H1 (cell line): Measurements from ENCODE around the gene LRBA. TPM values are rescaled to one million over a fixed set of nuclear protein-coding genes. Genes with fewer than 3 reads are reported as not detected.
A peak's percentile ranks its signal among the peaks of the same experiment; 100 is the strongest.

Experiments used
- CTCF ChIA-PET: fragments of 300-600 bp; sonication (Branson Sonifier 250); formaldehyde crosslinking; loops from one replicate; lab custom pipeline; 2021; ENCODE audit not compliant: partially characterized antibody; lab: Charles Lee
- POLR2A ChIA-PET: fragments of 300-600 bp; sonication (Branson Sonifier 250); formaldehyde crosslinking; loops from one replicate; lab custom pipeline; 2021; ENCODE audit warnings: inconsistent platforms; ENCODE audit not compliant: partially characterized antibody; lab: Charles Lee
- DNase-seq, 2 experiments: peaks; one replicate each; pipeline versions ENCODE4 v3.0.0 to v3.0.0-alpha.2; 2010 to 2022; ENCODE audit warnings: low spot score in 2 of 2, low read depth in 1 of 2, mixed read lengths in 1 of 2
- FAIRE-seq: peaks from 2 replicates; lab custom pipeline; 2011; peaks lifted over from hg19 to GRCh38; lab: Jason Lieb, UNC
- H2AFZ ChIP-seq: 2 replicates; pipeline ENCODE4 v1.8.1; 2012; ENCODE audit warnings: low read length, inconsistent platforms
- H2AK5ac ChIP-seq: 2 replicates; pipeline ENCODE4 v1.6.1; 2013; ENCODE audit warnings: low read depth, low read length
- H2BK120ac ChIP-seq: replicated peaks from 2 replicates; pipeline ENCODE3; 2013; ENCODE audit warnings: low read depth, low read length, inconsistent platforms
- H2BK12ac ChIP-seq: 2 replicates; pipeline ENCODE4 v1.6.1; 2013; ENCODE audit warnings: low read depth, low read length
- H2BK15ac ChIP-seq: 2 replicates; pipeline ENCODE4 v1.6.1; 2013; ENCODE audit warnings: low read length
- H2BK20ac ChIP-seq: 2 replicates; pipeline ENCODE4 v1.6.1; 2013; ENCODE audit warnings: low read length
- H2BK5ac ChIP-seq: 2 replicates; pipeline ENCODE4 v1.6.1; 2013; ENCODE audit warnings: low read depth, low read length
- H3K14ac ChIP-seq: 2 replicates; pipeline ENCODE4 v1.6.1; 2013; ENCODE audit warnings: inconsistent platforms; ENCODE audit not compliant: insufficient read length
- H3K18ac ChIP-seq: 2 replicates; pipeline ENCODE4 v1.6.1; 2013; ENCODE audit warnings: low read length; ENCODE audit errors: extremely low read depth
- H3K23ac ChIP-seq: 2 replicates; pipeline ENCODE4 v1.6.1; 2013; ENCODE audit warnings: inconsistent platforms; ENCODE audit not compliant: insufficient read length
- H3K23me2 ChIP-seq: 2 replicates; pipeline ENCODE4 v1.6.1; 2013; ENCODE audit warnings: low read depth, low read length
- H3K27ac ChIP-seq: 2 replicates; pipeline ENCODE4 v1.6.1; 2011; ENCODE audit warnings: low read depth, low read length, inconsistent platforms
- H3K27me3 ChIP-seq, 4 experiments: replicated peaks in 1 of 4; 1 replicate in 1 of 4; 2 replicates in 3 of 4; pipeline versions ENCODE4 v1.6.1 to v1.8.1; 2011 to 2013; ENCODE audit warnings: low read length in 3 of 4, mild to moderate bottlenecking in 3 of 4, inconsistent platforms in 2 of 4, mixed read lengths in 2 of 4, moderate library complexity in 1 of 4; ENCODE audit not compliant: control insufficient read depth in 3 of 4, insufficient read depth in 3 of 4; ENCODE audit errors: extremely low read depth in 1 of 4
- H3K36me3 ChIP-seq, 4 experiments: 2 replicates each; pipeline versions ENCODE4 v1.6.1 to v1.8.1; 2011 to 2013; ENCODE audit warnings: mild to moderate bottlenecking in 4 of 4, low read length in 3 of 4, moderate library complexity in 2 of 4, control low read depth in 1 of 4, inconsistent platforms in 1 of 4; ENCODE audit not compliant: insufficient read depth in 4 of 4, control insufficient read depth in 2 of 4
- H3K4ac ChIP-seq: replicated peaks from 2 replicates; pipeline ENCODE3; 2013; ENCODE audit warnings: low read length, low read depth, mixed read lengths, inconsistent platforms; ENCODE audit not compliant: insufficient read length
- H3K4me1 ChIP-seq, 4 experiments: replicated peaks in 1 of 4; 1 replicate in 1 of 4; 2 replicates in 3 of 4; pipeline versions ENCODE4 v1.6.1 to v1.8.1; 2011 to 2013; ENCODE audit warnings: low read length in 3 of 4, inconsistent platforms in 2 of 4, mixed read lengths in 1 of 4; ENCODE audit not compliant: insufficient read depth in 4 of 4, control insufficient read depth in 3 of 4
- H3K4me2 ChIP-seq, 2 experiments: 2 replicates each; pipeline versions ENCODE4 v1.6.1 to v1.8.1; 2011 to 2013; ENCODE audit warnings: low read depth in 2 of 2, low read length in 2 of 2, control low read depth in 1 of 2, inconsistent platforms in 1 of 2, mild to moderate bottlenecking in 1 of 2; ENCODE audit not compliant: insufficient read depth in 1 of 2
- H3K4me3 ChIP-seq, 4 experiments: fragments of 200-600, 300-600 bp in 1 of 4; sonication (generic), shearing (Covaris generic), sonication (Bioruptor Twin) in 1 of 4; 2 replicates each; pipeline versions ENCODE4 v1.5.1 to v1.8.1; 2011 to 2016; ENCODE audit warnings: low read length in 4 of 4, low read depth in 3 of 4, control low read depth in 2 of 4, inconsistent platforms in 2 of 4, mild to moderate bottlenecking in 2 of 4, mixed read lengths in 1 of 4, moderate library complexity in 1 of 4; ENCODE audit not compliant: insufficient read depth in 2 of 4; ENCODE audit errors: extremely low read depth in 1 of 4
- H3K56ac ChIP-seq: replicated peaks from 2 replicates; pipeline ENCODE3; 2013; ENCODE audit warnings: low read depth, mild to moderate bottlenecking, mixed read lengths, low read length, inconsistent platforms; ENCODE audit not compliant: insufficient read length
- H3K79me1 ChIP-seq: 2 replicates; pipeline ENCODE4 v1.6.1; 2013; ENCODE audit warnings: low read depth, low read length, control low read depth
- H3K79me2 ChIP-seq, 2 experiments: 2 replicates each; pipeline versions ENCODE4 v1.6.1 to v1.8.1; 2012 to 2013; ENCODE audit warnings: low read length in 2 of 2, mild to moderate bottlenecking in 2 of 2, inconsistent platforms in 1 of 2; ENCODE audit not compliant: insufficient read depth in 2 of 2, control insufficient read depth in 1 of 2
- H3K9ac ChIP-seq, 4 experiments: replicated peaks in 1 of 4; 1 replicate in 1 of 4; 2 replicates in 3 of 4; pipeline versions ENCODE4 v1.6.1 to v1.8.1; 2011 to 2013; ENCODE audit warnings: low read depth in 3 of 4, low read length in 3 of 4, control low read depth in 2 of 4, mild to moderate bottlenecking in 2 of 4, moderate library complexity in 2 of 4, inconsistent platforms in 1 of 4; ENCODE audit errors: extremely low read depth in 1 of 4
- H3K9me3 ChIP-seq, 2 experiments: 2 replicates each; pipeline versions ENCODE4 v1.6.1 to v1.8.1; 2012 to 2013; ENCODE audit warnings: mild to moderate bottlenecking in 2 of 2, moderate library complexity in 2 of 2, control low read depth in 1 of 2, inconsistent platforms in 1 of 2, low read depth in 1 of 2, low read length in 1 of 2, mixed read lengths in 1 of 2; ENCODE audit not compliant: insufficient read depth in 2 of 2
- H4K20me1 ChIP-seq, 2 experiments: replicated peaks in 1 of 2; 2 replicates each; pipeline versions ENCODE3 to v1.8.1; 2011 to 2013; ENCODE audit warnings: inconsistent platforms in 2 of 2, low read length in 2 of 2, mild to moderate bottlenecking in 1 of 2; ENCODE audit not compliant: insufficient read depth in 2 of 2, control insufficient read depth in 1 of 2
- H4K5ac ChIP-seq: 2 replicates; pipeline ENCODE4 v1.6.1; 2013; ENCODE audit warnings: low read length, low read depth, mixed read lengths, inconsistent platforms; ENCODE audit not compliant: insufficient read length
- H4K8ac ChIP-seq: 2 replicates; pipeline ENCODE4 v1.8.0; 2013; ENCODE audit warnings: mild to moderate bottlenecking, moderate library complexity, low read length, inconsistent platforms; ENCODE audit not compliant: insufficient read depth; ENCODE audit errors: extremely low read depth
- H4K91ac ChIP-seq: replicated peaks from 2 replicates; pipeline ENCODE3; 2013; ENCODE audit warnings: low read length, mixed read lengths, inconsistent platforms; ENCODE audit not compliant: insufficient read length
- ATF2 ChIP-seq: IDR thresholded peaks from 2 replicates; pipeline ENCODE4 v1.6.1; 2012; ENCODE audit warnings: low read length, inconsistent platforms
- EP300 ChIP-seq, 2 experiments: IDR thresholded peaks; 1 replicate in 1 of 2; 2 replicates in 1 of 2; pipeline ENCODE4 v1.6.1; 2011 to 2012; ENCODE audit warnings: low read depth in 2 of 2, low read length in 2 of 2, mild to moderate bottlenecking in 2 of 2, borderline replicate concordance in 1 of 2, inconsistent platforms in 1 of 2, moderate library complexity in 1 of 2
- FOSL1 ChIP-seq: IDR thresholded peaks from 2 replicates; pipeline ENCODE4 v1.6.1; 2011; ENCODE audit warnings: mild to moderate bottlenecking, low read depth, low read length, moderate library complexity; ENCODE audit not compliant: insufficient read depth
- GTF2F1 ChIP-seq: IDR thresholded peaks from 2 replicates; pipeline ENCODE4 v1.6.1; 2012; ENCODE audit warnings: low read depth, low read length, improper control_type of control experiment, borderline replicate concordance
- HDAC2 ChIP-seq, 2 experiments: fragments of 300-600 bp in 1 of 2; sonication (generic) in 1 of 2; IDR thresholded peaks; 2 replicates each; pipeline ENCODE4 v1.6.1; 2011 to 2012; ENCODE audit warnings: low read depth in 2 of 2, low read length in 2 of 2, mild to moderate bottlenecking in 2 of 2, moderate library complexity in 2 of 2, borderline replicate concordance in 1 of 2, inconsistent platforms in 1 of 2
- KDM1A ChIP-seq: fragments of 200-600, 300-600 bp; sonication (generic); IDR thresholded peaks from 2 replicates; pipeline ENCODE4 v1.7.1; 2016; ENCODE audit warnings: mild to moderate bottlenecking, low read length, borderline replicate concordance
- NRF1 ChIP-seq: IDR thresholded peaks from 2 replicates; pipeline ENCODE4 v1.6.1; 2011; ENCODE audit warnings: mild to moderate bottlenecking, low read depth, low read length, improper control_type of control experiment
- SIN3A ChIP-seq, 2 experiments: IDR thresholded peaks in 1 of 2; conservative IDR thresholded peaks in 1 of 2; 2 replicates each; pipeline ENCODE4 v1.6.1; 2011 to 2012; ENCODE audit warnings: low read length in 2 of 2, improper control_type of control experiment in 1 of 2, low read depth in 1 of 2, mild to moderate bottlenecking in 1 of 2
- SIX5 ChIP-seq: IDR thresholded peaks from 2 replicates; pipeline ENCODE4 v1.6.1; 2011; ENCODE audit warnings: mild to moderate bottlenecking, low read depth, low read length
- SUZ12 ChIP-seq: fragments of 200-600 bp; sonication (generic); IDR thresholded peaks from 2 replicates; pipeline ENCODE4 v1.6.1; 2012; ENCODE audit warnings: mild to moderate bottlenecking, inconsistent platforms, low read length, moderate library complexity, mixed read lengths
- TAF7 ChIP-seq: optimal IDR thresholded peaks from 2 replicates; pipeline ENCODE3; 2011; ENCODE audit warnings: low read depth, mild to moderate bottlenecking, inconsistent platforms, low read length, moderate library complexity, borderline replicate concordance
- TEAD4 ChIP-seq: IDR thresholded peaks from 2 replicates; pipeline ENCODE4 v1.6.1; 2012; ENCODE audit warnings: low read depth, low read length, inconsistent platforms, mixed read lengths
- WGBS, 2 experiments: shearing (Covaris generic) in 1 of 2; methylation state at CpG; one replicate each; pipeline versions ENCODE4 v1.1.6 to v1.1.7; 2013 to 2015; ENCODE audit warnings: low lambda C conversion rate in 2 of 2, mixed read lengths in 2 of 2, inconsistent platforms in 1 of 2, low coverage in 1 of 2, missing lambda C conversion rate in 1 of 2; ENCODE audit not compliant: insufficient replicate concordance in 2 of 2, insufficient coverage in 1 of 2, insufficient read length in 1 of 2; ENCODE audit errors: extremely low coverage in 1 of 2, missing lambda C conversion rate in 1 of 2; 5-methylcytosine and 5-hydroxymethylcytosine counted together
- polyA plus RNA-seq, 7 experiments: library from polyadenylated mRNA; depleted of rRNA in 3 of 7; stranded (reverse) in 5 of 7; unstranded in 2 of 7; fragments of >200 nt in 5 of 7; fragments of 200-250 nt in 2 of 7; gene quantifications; 1 replicate in 5 of 7; 2 replicates in 1 of 7; 4 replicates in 1 of 7; pipeline versions ENCODE4 v1.2.1 to v1.2.3, GENCODE V29; 2011 to 2013; ENCODE audit warnings: missing spikeins in 2 of 7, mixed read lengths in 2 of 7
- total RNA-seq: library from RNA; stranded (reverse); fragmentation: NEBNext Ultra II Directional; extraction: Animal tissue kit (Norgen Biotek cat#: 25700); gene quantifications from 2 replicates; pipeline ENCODE4 v1.2.1, GENCODE V29; 2021

The LRBA gene
- total and polyA plus RNA-seq, 2 of the 8 experiments (the other 6 are each of a cell fraction or from before 2014, with no cell fraction given) = 54.6 to 83.2 TPM

DNA sequence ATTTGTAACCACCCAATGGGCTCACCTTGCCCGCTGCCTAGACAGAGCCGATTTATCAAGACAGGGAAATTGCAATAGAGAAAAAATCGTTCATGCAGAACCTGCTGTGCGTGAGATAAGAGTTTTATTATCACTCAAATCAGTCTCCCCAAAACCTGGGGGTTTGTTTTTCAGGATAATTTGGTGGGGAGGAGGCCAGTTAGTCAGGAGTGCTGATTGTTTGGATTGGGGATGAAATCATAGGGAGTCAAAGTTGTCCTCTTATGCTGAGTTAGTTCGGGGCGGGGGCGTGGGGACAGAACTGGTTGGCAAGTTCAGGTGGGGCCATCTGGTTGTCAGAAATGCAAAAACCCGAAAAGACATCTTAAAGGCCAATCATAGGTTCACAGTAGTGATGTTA lies 230.1 kb downstream of the LRBA start:
- WGBS, 2 experiments = 82% methylated on average over 8 of the region's 8 CpGs; no CpG with 5 or more reads in 1 of the 2 experiments
- no peak overlapping the region for H3K4me2 ChIP-seq
- TF ChIP-seq NRF1 (no peak), FOSL1 (no peak), TEAD4 (no peak), ATF2 (no peak), GTF2F1 (no peak), SIX5 (no peak), SIN3A (conservative IDR thresholded peaks at IDR 0.05 in 1 of 2, IDR thresholded peaks at IDR 0.05 in 1 of 2; ENCODE audit: low read depth in 1 of 2, low read length in 2 of 2) (no peak), EP300 (IDR thresholded peaks at IDR 0.05; ENCODE audit: borderline replicate concordance in 1 of 2, low read depth in 2 of 2, low read length in 2 of 2) (no peak), SUZ12 (no peak), HDAC2 (IDR thresholded peaks at IDR 0.05; ENCODE audit: borderline replicate concordance in 1 of 2, low read depth in 2 of 2, low read length in 2 of 2) (no peak), KDM1A (no peak), TAF7 (no peak)

More for the DNA sequence above, 230.1 kb downstream of the LRBA start:
- Histone ChIP-seq H4K91ac (no peak overlapping the region), H2BK5ac (no peak overlapping the region), H2AFZ (no peak overlapping the region), H3K23ac (no peak overlapping the region), H2BK120ac (no peak overlapping the region), H3K36me3 (no peaks in the 10 kb centered on the region), H3K9me3 (no peaks in the 10 kb centered on the region), H3K56ac (no peak overlapping the region), H3K4me3 (peak overlapping the region in 1 of 4 experiments; percentile 13; a peak in 1 of 8 replicates), H3K79me1 (no peaks in the 10 kb centered on the region), H3K14ac (no peak overlapping the region), H3K4me1 (peaks cover 0 to 8% (median 2%) of the 10 kb centered on the region in 4 experiments; a peak in 3 of 7 replicates), H4K5ac (no peak overlapping the region), H3K4ac (no peak overlapping the region), H2BK15ac (no peak overlapping the region), H3K18ac (no peak overlapping the region), H3K9ac (no peak overlapping the region), H3K79me2 (no peaks in the 10 kb centered on the region), H3K27ac (no peak overlapping the region), H2BK12ac (no peak overlapping the region), H2BK20ac (no peak overlapping the region), H2AK5ac (no peak overlapping the region), H4K20me1 (no peaks in the 10 kb centered on the region), H4K8ac (no peak overlapping the region), H3K27me3 (no peaks in the 10 kb centered on the region), H3K23me2 (no peaks in the 10 kb centered on the region)
- no peak for DNase-seq
- ChIA-PET POLR2A (no interaction called here), CTCF (no interaction called here)
- no peak for FAIRE-seq
